GM19455 (cell line): ENCODE results near the gene MLLT1.
"Not testable (repeated sequence)": the region's sequence is repeated elsewhere in the genome, so short reads cannot be mapped to it uniquely, and the experiment has no call there.

Experiments
- ATAC-seq: cut with Tn5 transposase; IDR thresholded peaks from one replicate; pipeline ENCODE4 v1.9.1; 2021; ENCODE audit not compliant: unreplicated experiment

Gene MLLT1

GRCh38 chr19:6279931-6280591 is at the start of gene MLLT1:
Gene MLLT1 (minus strand): TSS chr19:6279975. CDS start chr19:6279784, 191 bp downstream.
- ATAC-seq = peak; percentile 85

DNA sequence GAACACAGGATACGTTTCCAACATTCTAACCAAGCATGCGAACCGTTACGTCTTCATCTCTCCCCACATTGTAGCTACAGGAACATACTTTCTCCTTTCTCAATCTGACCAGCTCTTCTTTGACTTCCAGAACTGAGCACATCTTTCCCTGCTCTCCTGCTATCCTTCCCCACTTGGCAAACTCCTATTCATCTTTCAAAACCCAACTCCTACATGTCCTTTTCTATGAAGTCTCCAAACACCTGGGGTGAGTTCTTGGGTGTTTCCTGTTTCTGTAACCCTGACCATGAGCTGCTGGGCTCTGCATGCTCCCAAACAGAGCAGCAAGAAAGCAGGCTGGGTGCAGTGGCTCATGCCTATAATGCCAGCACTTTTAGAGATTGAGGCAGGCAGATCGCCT is 47.0 kb upstream of the MLLT1 start:
- ATAC-seq = no peak

DNA sequence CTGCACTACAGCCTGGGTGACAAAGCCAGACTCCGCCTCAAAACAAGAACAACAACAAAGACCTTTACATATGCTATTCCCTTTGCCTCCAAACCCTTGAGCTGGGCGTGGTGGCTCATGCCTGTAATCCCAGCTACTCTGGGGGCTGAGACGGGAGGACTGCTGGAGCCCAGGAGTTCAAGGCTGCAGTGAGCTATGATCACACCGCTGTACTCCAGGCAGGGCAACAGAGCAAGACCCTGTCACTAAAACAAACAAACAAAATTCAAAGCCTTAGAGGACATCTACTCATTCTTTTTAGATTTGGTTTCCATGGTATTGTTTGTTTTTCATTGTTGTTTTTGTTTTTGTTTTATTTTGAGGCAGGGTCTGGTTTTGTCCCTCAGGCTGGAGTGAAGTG is 45.8 kb upstream of the MLLT1 start:
- ATAC-seq = no peak

DNA sequence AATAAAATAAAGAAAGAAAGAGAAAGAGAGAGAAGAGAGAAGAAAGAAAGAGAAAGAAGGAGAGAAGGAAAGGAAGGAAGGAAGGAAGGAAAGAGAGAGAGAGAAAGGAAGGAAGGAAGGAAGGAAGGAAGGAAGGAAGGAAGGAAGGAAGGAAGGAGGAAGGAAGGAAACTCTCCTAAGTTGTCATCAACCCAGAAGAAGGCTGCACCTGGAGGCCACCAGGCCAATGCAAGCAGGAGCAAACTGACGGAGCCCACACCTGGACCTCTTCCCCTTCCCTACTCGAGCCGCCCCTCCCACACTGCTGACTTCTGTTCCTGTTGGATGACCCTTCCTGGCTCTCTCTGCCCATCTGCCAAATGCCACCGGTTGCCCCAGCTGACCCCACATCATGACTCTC is 45.0 kb upstream of the MLLT1 start:
- ATAC-seq = no peak

GRCh38 chr19:6322284-6322683 is 42.5 kb upstream of the MLLT1 start:
- no peak for ATAC-seq

GRCh38 chr19:6319376-6319775 is 39.6 kb upstream of the MLLT1 start:
- ATAC-seq = no peak

- ATAC-seq = no peak
Observed at GRCh38 chr19:6318772-6319171, 39.0 kb upstream of the MLLT1 start.

DNA sequence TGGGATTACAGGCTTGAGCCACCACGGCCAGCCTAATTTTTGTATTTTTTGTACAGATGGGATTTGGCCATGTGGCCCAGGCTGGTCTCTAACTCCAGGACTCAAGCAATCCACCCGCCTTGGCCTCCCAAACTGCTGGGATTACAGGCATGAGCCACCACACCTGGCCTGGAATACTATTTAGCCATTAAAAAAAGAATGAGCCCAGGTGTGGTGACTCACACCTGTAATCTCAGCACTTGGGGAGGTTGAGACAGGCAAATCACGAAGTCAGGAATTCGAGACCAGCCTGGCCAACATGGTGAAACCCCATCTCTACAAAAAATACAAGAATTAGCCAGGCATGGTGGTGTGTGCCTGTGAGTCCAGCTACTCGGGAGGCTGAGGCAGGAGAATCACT is 35.9 kb upstream of the MLLT1 start:
- not testable (repeated sequence) for ATAC-seq

DNA sequence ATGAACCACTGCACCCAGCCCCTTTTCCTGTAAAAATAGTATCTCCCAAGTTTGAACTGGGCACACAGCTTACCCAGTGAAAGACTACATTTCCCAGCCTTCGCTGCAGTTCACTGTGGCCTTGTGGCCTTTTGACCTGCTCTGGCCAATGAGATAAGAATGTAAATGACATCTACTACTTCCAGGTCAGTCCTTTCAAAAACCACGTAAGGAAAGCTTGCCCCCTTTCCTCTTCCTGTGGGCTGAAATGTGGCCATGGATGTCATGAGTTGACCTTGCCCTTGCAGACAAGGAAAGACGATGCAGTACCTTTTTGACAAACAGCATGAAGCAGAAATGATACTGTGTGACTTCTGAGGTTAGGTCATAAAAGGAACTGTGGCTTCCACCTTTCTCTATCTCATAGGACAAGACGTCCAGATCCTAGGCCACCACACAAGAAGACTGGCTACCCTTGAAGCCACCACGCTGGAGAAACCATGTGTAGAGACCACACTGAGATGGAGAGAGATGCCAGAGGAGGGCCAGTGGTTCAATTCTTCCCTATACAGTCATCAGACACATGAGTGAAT is 33.7 kb upstream of the MLLT1 start:
- ATAC-seq = no peak

DNA sequence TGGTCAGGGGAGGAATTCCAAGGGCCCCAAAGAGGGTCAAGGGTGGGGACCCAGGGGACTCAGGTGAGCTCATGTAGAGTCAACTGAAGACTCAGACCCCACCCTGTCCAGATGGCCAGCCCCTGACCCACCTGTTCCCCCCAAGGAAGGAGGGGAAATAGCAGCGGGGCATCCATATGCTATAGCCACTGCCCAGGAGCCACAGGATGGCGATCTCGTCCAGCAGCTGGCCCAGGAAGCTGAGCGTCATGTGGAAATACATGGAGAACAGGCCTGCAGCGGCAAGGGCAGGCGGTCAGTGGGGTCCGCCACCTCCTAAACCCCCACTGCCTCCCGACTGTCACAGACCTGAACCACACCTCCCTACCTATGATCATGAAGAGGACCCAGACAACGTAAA is 32.2 kb upstream of the MLLT1 start:
- no peak for ATAC-seq

- ATAC-seq = no peak
Observed at GRCh38 chr19:6298413-6298812, 18.6 kb upstream of the MLLT1 start.

GRCh38 chr19:6297202-6297601 is 17.4 kb upstream of the MLLT1 start:
- ATAC-seq = no peak

DNA sequence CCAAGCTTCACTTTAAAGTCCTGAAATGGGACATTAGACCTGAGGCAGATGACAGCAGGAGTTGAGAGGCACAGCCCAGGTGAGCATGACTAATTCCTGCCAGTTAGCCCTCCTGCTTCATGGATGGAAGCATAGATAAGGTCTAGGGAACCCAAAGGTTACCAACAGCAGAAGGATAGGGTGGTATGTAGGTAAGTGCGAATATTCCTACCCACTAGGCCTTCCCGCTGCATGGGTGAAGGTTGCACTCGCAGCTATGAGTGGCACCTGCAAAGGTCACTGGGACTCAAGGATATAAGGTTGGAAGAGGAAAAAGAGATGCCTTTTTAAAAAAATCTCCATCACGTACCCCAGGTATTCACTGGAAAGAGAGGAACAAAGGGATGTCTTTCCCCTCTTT is 12.2 kb upstream of the MLLT1 start:
- no peak for ATAC-seq

DNA sequence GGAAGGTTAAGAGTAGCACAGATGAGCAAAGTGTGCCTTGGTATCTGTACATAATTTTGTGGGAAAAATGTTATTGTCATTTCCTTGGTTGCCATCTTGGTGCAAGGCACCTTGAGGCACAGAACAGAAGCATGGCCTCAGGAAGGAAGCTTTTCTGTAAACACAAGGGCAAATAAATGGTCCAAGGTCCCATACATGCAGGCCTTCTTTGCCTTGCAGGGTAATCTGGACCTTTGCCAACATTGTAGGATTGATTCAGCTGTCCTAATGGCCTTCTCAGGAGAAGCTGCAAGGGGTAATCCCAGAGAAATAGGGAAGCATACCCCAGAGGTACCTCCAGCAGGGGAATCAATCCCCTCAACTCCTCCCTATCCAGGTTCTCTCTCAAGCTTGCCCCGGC is 9.0 kb upstream of the MLLT1 start:
- no peak for ATAC-seq

GRCh38 chr19:6287269-6287885 is 7.6 kb upstream of the MLLT1 start:
- ATAC-seq = no peak

DNA sequence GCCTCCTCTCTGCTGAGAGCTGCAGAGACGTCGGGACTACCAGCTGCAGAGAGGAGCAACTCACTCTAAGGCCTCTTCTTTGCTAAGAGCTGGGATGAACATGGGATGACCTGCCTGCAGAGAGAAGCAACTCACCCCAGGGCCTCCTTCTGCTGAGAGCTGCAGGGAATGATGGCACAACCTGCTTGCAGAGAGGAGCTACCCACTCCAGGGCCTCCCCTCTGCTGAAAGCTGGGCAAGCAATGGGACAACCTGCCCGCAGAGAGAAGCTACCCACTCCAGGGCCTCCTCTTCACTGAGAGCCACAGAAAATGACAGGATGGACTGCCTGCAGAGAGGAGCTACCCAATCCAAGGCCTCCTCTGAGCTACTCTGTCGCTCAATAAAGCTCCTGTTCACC is 6.9 kb upstream of the MLLT1 start:
- no peak for ATAC-seq

DNA sequence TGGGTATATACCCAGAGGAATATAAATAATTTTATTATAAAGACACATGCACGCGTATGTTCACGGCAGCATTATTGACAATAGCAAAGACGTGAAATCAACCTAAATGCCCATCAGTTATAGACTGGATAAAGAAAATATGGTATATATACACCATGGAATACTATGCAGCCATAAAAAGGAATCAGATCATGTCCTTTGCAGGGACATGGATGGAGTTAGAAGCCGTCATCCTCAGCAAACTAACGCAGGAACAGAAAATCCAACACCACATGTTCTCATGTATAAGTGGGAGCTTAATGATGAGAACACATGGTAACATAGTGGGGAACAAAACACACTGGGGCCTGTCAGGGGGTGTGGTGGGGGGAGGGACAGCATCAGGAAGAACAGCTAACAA is 2.6 kb upstream of the MLLT1 start:
- not testable (repeated sequence) for ATAC-seq

GRCh38 chr19:6279620-6279930 is 200 bp downstream of the MLLT1 start:
- ATAC-seq = peak; percentile 39

- no peak for ATAC-seq
Observed at GRCh38 chr19:6278740-6279619, 795 bp downstream of the MLLT1 start.

DNA sequence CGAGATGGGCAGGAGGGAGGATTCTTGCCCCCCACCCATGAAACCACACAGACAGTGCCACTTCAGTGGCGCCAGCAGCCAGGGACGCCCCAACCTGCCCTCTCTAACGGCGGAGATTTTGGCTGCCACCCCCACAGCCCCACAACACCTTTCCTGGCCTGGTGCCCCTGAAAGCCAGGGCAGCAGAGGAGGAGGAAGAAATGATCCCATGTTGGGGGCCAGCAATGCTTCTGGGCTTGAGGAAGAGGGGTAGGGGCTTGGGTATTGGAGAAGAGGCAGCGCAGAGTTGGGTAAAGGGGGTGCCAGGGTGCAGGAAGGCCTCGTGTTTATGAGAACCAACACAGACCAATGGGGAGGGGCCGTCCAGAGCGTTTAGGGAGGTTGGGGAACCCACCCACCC is 1.7 kb downstream of the MLLT1 start:
- no peak for ATAC-seq

DNA sequence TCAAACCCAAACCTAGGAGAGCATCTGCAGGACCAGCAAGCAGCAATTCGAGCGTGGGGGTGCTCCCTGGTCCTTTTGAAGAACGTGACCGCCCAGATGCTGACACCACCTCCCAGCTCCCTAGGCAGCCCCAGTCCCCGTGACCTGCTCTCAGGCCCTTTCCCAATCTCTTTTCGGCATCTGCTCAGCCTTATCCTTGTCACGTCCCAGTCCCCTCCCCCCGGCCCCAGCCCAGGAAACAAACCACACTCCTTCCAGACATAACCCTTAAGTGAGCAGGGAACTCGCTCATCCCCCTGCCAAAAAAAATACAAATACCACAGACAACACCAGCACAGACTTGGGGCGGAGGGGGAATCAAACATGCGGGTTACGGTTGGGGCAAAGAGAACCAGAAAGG is 3.3 kb downstream of the MLLT1 start:
- no peak for ATAC-seq
